GM12891 (cell line): ENCODE results near the gene TMED1.

Experiments used
- POLR2A ChIP-seq: IDR thresholded peaks from 2 replicates; pipeline ENCODE4 v1.6.1; 2011; ENCODE audit warnings: low read depth, low read length, control low read depth
- POU2F2 ChIP-seq: IDR thresholded peaks from 2 replicates; pipeline ENCODE4 v1.6.1; 2011; ENCODE audit warnings: low read depth, mild to moderate bottlenecking, control low read depth, low read length, moderate library complexity

- TF ChIP-seq POLR2A (no peak), POU2F2 (no peak)
Observed at GRCh38 chr19:10852941-10853340, 16.9 kb upstream of the TMED1 start.
